Hematopoietic multipotent progenitor cell treated with erythropoietin and hydrocortisone succinate and interleukin-3 and kit ligand, for 17 days (in vitro differentiated cells): ENCODE results near the gene RCSD1.
A peak's percentile ranks its signal among the peaks of the same experiment; 100 is the strongest.

Experiments
- DNase-seq: peaks from one replicate; pipeline ENCODE4 v3.0.0-alpha.2; 2015; ENCODE audit warnings: low spot score

The RCSD1 gene

DNA sequence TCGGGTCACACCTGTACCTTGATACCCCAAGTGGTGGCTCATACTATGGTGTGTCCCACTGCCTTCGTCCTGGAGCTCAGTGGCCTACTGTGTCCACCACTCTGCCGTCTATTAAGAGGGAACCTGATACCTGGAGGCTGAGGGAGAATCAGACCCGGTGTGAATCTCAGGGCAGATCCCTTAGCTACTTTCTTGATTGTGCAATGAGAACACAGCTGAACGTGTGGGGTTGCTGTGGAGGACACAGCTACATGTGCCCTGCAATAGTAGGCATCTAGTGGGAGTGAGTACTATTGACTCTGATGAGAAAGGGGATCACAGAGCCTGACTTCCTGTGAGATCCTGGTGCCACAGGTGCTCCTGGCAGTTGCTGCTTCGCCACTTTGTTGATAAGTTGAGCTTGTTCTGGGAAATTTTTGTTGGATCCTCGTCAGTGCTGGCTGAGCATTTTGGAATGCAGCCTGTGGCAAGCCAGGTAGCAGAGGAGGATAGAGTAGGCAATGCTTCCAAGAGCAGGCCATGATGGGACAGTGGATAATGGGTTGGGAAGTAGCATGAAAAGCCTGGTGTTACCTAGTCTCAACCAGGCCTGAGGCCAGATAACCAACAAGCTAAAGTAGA lies 63.5 kb downstream of the RCSD1 start:
- DNase-seq = no peak

DNA sequence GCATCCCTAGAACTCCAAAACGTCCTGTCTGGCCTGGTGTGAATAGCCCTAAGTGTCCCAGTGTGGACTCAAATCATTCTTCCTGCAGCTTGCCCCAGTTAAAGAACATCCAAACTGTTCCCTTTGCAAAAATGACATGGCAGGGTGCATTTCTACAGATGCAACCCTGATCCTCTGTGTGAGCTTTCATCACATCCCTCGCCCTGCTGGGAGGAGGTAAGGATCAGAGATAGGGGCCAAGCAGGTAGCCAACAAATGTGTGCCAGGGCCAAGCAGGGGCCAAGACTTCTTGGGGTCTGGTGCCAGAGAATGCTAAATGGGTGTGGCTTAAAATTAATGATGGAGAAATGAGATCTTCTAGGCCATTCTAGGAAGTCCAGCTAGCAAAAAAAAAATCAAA lies 64.7 kb downstream of the RCSD1 start:
- no peak for DNase-seq

DNA sequence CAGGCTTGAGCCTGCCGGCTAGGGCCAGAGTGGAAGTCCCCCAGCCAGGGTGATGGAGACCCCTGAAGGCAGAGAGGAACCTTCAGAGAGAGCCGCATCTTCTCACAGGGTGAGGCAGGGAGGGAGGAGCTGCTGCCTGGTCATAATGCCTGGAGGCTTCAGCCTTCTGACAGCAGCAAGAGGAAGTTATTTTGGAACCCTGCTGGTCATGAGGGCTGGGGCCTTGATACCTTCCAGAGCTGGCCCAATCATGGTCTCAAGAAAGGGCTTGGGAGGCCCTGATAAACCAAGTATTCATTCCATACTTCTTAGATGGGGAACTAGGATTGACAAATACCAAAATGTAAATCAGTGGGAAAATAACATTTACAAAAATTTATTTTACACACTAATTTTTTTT lies 65.1 kb downstream of the RCSD1 start:
- DNase-seq = no peak

DNA sequence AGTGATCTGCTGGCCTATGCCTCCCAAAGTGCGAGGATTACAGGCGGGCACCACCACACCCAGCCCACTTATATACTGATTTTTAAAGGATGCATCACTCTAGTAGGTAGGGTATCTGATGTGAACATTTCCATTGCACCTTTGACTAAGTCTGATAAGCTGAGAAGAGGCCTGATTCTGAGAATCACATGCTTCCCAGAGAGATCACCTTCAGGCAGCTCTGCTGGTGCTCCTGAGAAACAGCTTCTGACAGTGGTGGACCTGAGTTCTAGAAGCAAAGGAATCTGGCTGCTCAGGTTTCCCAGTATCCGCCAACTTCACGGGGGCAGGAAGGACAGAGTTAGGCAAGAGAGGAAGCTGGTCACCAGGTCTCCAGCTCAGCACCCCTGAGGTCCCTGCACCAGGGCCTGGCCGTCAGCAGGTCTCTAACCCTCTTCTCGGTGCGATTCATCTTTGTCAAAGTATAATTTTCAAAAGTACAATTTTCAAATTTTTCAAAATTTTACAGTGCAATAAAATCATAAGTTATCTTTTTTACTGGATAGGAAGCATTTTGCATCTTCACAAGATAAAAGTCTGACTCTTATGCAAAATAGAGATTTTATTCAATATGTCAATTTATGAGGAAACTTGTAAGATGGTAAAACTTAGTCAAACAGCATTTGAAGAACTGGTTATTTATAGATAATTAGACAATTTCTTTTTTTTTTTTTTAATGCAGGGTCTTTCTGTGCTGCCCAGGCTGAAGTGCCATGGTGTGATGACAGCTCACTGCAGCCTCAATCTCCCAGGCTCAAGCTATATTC lies 65.9 kb downstream of the RCSD1 start:
- no peak for DNase-seq

DNA sequence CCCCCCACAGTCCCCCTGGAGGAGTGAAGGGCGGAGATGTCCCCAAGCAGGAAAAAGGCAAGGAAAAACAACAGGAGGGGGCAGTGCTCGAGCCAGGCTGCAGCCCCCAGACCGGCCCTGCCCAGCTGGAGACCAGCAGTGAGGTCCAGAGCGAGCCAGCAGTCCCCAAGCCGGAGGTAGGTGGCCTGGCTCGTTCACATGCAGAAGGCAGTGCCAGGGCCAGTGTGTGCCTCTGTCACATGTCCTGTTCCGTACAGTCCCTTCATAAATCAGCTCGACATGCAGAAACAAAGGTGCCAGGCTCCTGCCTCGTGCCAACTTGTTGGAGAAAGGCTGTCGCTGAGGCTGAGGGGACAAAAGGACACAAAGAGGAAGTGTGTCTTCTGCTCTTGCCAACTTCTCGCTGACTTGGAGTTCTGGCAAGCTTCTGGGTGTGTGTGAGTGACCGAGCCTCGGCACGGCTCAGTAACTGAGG lies 67.7 kb downstream of the RCSD1 start:
- DNase-seq = no peak

DNA sequence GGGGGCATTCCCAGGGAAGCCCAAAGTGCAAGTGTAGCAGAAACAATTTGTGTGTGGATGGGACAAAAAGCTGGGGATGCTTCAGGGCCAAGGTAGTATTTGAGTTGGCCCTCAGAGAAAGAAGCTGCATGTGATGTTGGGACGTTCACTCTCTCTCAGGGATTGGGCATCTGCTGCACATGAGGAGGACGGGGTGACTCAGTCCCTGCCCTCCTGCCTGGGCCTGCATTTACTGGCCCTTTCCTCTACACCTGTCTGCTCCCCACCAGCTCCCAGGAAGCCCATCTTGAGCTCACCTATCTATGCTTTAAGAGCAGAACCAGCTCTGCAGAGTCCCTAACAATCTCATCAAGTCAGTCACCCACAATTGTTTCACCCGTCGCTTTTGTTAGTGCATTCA lies 68.3 kb downstream of the RCSD1 start:
- DNase-seq = no peak

DNA sequence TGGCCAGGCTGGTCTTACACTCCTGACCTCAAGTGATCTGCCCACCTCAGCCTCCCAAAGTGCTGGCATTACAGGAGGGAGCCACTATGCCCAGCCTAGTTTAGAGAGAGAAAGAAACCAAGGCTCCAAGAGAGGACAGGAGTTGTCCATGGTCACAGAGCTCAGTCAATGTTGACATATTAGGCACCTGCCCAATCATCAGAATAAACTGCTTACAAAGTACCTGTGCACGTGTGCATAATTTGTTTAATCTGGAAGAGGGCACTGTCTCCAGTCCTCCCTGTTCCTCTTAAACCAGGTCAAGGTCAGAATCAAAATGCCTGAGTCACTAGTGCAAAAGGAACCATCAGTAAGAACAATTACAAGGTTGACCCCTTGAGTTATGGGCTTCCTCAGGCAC lies 71.5 kb downstream of the RCSD1 start:
- no peak for DNase-seq

DNA sequence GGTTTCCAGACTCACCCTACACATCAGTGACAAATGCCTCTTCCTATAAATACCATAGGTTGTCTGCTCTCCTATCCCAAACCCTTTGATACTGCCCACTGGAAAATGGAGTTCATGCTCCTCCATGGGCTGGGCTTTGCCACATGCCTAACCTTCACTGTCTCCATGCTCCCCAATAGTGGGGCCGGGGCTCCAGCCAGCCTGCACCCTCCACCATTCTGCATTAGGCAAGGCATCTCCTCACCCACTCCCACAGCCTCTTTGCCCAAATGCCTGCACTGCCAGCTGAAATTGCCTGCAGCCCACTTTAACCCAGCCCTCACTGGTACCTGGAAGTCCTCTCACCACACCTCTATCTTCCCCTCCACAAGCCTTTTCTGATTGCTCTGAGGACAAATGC lies 73.5 kb downstream of the RCSD1 start:
- DNase-seq = no peak

DNA sequence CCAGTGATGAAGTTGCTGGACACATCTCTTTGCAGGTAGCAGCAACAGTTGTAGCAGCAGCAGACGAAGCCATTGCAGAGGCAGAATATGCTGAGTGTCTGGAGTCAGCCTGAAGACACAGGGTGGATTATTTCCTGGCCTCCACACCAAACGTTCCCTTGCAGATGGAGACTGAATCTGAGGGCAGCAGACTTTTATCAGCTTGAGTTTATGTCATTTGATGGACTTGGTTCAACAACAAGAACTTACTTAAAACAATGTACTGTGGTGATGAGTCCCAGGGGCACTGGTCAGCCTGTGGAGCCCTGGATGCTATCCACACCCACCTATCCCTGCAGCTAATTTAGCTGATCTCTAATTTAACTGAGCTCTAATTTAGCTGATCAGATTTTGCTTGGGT lies 74.7 kb downstream of the RCSD1 start:
- DNase-seq = no peak

DNA sequence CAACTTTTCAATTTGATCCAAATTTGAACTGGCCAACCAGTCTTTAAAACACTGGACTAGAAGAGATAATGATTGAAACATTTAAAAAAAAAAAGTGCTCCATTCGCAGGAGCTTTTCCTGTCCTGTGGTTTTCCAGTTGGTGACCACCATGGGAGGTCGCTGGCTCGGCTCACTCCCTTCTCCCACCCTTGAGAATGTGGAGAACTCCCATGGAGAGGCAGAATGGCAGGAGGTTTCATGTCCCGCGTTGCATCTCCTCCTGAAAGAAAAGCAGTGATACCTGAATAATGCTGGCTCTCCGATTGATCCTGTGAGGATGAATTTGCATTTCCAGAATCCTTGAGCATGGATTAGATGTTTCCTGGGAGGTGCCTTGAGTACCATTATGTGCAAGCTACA lies 75.2 kb downstream of the RCSD1 start:
- no peak for DNase-seq

DNA sequence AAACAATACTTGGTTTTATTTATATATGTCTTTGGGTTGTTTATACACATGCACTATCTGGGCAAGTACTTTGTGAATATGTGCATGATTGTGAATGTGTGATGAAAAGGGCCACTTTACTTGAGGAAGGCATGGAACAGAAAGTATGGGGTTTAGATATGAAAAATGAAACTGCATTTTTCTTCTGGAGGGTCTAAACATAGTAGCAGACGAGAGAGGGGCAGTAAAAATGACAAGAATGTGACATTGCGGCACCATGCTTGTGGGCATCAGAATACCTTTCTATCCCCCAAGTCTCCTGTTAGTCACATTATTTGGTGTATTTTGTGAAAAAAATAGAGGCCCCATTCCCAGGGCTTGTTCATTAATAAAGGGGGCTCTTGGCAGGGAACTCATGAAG lies 76.3 kb downstream of the RCSD1 start:
- DNase-seq = no peak

DNA sequence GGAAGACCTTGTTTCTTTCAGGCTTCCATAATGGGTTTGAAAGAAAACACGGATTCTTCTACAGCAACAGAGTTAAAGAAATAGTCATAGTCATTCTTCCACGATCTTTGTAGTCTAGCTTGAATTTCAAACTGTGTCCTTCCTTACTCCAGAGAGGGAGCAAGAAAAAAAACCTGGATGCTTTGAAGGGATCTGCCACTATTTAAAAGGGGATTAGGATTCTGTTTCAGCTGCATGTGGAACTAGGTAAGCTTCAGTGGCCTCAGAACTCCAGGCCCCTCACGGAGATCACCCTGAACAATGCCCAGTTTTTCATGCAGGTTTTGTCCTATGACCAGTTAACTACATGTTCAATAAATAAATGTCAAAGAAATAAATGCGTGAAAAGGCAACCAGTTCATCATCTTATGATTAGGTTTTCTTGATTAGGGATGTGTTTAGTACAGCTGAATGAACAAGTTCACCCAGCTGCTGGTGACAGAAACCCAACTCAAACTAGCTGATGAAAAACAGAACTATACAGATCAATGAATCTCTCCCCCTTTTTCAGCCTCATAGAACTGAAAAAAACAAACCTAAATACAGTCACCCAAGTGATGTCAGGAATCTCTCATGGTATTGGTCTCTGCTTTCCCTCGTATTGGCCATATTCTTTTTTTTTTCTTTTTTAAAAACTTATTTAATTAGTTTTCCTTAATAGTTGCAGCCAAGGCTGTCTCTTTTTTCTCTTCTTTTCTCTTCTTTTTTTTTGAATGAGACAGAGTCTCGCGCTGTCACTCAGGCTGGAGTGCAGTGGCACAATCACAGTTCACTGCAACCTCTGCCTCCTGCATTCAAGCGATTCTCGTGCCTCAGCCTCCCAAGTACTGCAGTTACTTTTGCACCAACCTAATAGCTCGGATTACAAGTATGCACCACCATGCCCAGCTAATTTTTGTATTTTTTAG lies 77.2 kb downstream of the RCSD1 start:
- no peak for DNase-seq

DNA sequence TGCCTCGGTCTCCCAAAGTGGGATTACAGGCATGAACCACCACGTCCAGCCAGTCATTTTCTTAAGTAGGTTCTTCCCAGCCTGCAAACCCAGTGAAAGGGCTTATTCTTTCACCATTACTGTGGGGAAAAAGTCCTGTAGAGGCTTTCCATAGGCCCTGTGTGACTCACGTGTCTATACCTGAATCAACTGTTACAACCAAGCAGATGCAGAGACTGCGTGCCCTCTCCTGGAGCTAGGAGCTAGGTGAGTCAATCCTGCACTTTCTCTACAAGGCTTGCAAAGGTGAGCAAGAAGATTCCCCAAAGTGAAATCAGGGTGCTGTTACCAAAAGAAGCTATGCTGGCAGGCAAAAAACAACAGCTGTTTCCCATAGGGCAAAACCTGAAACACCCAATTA lies 77.9 kb downstream of the RCSD1 start:
- DNase-seq = no peak

DNA sequence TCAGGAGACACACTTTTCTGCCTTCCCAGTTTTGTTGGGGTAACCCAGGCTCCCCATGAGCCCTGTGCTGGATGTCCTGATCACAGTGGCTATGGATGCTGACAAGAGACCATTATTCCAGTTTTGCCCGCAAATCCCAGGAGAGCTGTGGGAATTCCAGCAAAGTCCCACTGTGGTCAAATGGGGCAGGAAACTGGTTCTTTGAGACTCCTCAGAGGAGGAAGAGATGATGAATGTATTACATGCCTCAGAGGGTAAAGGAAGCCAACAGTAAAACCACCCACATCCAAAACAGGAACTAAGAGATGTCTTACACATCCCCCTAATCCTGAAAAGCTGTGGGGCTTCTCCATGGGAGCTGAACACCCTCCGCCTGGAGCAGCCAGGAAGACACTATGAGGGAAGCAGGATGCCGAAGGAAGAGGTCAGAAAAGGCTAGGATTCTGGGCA lies 78.9 kb downstream of the RCSD1 start:
- DNase-seq = no peak

DNA sequence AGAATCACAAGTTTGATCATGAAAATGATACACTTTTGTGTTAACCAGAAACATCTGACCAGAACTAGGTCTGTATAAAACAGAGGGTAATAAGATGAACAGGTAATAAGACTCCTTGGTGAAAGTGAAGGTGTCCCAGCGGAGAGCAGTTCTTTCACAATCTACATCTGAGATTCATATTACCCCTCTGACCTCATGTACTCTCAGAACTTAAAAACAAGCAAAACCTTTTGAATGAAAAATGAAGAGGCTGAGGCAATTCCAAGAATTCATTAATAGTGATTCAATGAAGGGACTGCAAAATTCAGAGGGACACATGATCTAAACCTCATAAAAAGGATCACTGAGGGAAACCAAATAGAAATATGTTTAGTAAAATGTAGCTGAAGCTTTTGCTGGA lies 80.8 kb downstream of the RCSD1 start:
- no peak for DNase-seq

DNA sequence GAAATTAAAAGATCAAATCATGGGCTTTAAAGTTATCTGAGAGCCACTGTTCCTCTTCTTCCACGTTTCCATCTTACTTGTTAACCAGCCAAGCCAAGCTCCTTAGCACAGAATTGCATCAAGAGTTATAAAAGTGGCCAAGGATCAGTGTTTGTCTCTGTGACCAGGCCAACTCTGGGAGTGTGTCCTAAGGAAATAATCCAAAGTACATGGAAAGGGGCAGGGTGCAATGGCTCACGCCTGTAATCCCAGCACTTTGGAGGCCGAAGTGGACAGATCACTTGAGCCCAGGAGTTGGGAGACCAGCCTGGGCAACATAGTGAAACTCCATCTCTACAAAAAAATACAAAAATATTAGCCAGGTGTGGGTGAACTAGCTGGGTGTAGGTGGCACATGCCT lies 81.8 kb downstream of the RCSD1 start:
- DNase-seq = no peak

DNA sequence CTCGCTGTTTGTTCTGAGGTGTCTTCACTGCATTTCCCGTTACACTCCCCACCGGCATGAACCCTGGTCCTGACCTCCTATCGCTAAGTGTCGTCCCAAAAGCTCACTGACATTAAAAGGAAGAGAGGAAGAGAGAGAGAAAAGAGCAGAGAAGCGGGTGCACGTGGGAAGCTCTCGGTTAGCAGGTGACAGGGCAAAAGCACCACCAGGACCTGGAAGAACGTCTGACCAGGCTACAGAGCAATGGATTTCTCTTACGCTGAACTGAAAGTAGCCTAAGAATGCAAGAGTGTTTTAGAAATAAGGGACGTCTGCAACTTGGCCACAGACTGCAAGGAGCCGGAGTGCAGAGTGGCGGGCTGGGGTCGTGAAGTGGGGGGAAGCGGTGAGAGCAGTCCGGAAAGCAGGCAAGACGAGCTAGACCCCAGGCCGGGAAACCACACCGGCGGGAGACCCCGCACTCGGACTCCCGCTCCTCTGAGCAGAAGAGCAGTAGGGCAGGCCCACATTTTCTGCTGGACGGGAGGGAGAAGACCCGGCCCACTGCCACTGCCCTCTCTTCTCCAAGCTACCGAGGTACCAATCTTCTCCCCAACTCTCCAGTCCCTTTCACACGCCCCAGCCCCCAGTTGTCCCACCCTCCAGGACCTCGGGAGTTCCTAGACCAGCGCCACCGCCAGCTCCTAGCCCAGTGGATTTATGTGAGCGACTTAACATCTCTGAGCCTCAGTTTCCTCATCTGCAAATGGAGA lies 83.5 kb downstream of the RCSD1 start:
- DNase-seq = no peak

DNA sequence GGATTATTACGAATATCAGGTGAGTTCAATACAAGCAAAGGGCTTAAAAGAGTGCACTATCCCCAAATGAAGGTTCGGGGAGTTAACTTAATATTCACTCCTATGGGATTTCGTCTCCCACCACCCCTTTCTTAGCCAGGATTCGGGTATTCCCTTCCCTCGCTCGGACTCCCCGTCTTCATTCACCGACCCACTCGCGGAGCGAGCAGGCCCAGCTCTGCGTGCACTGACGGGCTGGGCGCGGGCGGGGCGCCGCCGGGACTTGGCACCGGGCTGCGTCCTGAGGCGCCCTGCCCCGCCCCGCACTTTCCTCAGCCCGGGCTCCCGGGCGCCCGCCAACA lies 84.0 kb downstream of the RCSD1 start:
- no peak for DNase-seq

DNA sequence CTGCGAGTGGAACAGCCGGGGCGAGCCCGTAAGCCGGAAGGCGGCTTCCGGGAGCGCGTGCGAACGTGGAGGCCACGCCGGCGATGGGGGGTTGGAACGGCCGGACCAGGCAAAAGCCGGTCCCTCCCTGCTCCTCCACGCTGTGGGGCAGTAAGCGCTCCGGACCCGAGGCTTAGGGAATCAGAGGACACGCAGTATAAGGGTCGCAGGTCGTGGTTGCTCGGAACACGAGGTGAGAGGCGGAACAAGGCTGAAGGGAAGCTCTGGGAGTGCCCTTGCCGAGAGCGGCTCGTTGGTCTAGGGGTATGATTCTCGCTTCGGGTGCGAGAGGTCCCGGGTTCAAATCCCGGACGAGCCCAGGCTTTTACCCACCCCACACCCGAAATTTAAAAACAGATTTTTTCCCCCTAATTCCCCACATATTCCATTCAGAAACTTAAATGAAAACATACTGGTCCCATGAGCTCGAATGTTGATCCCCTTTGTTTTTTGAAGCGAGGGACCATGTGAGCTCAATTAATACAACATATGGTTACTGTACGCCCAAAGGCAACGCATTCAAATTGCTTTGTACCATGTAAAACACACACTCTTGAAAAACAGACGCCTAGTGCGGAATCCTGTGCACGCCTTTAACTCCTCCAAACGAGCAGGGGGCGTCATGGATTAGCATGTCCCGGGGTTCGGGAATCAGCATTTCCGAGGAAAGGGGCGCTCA lies 84.6 kb downstream of the RCSD1 start:
- peak; percentile 91 for DNase-seq

DNA sequence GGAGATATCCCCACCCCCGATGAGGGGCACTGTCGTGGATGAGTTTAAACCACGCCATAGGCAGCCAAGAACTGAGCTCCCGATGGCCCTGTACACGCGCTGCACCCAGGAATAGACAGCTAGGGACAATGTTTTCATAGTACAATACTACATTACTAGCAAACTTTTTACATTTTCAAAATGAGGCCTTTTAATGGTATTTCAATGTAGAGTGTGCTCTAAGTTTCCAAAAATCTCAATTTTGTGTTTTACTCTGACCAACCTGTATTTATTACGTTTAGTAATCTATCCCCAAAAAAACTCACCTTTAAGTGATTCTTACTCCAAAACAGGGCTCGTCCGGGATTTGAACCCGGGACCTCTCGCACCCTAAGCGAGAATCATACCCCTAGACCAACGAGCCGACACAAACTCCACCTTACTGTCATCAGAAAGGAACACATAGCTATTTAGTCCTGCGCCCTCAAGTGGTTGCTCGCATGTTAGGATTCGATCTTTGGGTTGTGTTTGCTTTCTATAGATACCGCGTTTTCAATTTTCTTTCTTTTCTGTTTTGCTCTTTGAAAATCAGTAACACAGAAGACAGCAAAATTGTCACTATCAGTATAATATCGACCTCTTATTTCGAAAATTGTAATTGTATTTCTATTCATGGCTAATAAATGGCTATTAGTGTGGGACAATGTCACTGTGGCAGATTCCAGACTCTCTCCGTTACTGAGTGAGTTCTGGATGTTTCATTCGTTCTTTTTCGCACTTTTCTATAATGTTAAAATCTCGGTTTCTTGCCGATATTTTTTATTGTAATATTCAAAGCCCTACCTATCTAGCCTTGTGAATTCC lies 85.3 kb downstream of the RCSD1 start:
- peak; percentile 96 for DNase-seq

DNA sequence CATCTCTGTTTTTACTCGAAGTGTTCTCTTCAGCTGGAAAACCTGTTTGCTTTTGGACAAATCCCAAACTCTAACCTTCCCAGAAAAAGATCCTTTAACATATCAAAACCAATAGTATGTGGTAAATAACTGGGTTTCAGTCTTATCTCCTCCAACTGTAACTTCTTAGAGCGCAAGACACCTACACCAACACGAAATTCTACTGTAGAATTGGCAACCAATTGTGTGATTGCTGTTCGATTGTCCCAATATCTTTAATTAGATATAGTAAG lies 85.9 kb downstream of the RCSD1 start:
- DNase-seq = peak; percentile 60
